Activated CD4-positive, alpha-beta T cell treated with anti-CD3 and anti-CD28 coated beads, Interleukin-2, Interleukin-6, amounts not matched to agents 100 ng/mL and 50 ng/mL, durations not matched to agents 16 hours and 8 hours (primary cell): Measurements from ENCODE around the gene NUDT2.

Source experiments
- DNase-seq: peaks from one replicate; pipeline ENCODE4 v3.0.0-alpha.2; 2020

NUDT2 gene

GRCh38 chr9:34371886-34372466 is 42.6 kb downstream of the NUDT2 start:
- no peak for DNase-seq

GRCh38 chr9:34372467-34373011 is 43.2 kb downstream of the NUDT2 start:
- DNase-seq: no peak

DNA sequence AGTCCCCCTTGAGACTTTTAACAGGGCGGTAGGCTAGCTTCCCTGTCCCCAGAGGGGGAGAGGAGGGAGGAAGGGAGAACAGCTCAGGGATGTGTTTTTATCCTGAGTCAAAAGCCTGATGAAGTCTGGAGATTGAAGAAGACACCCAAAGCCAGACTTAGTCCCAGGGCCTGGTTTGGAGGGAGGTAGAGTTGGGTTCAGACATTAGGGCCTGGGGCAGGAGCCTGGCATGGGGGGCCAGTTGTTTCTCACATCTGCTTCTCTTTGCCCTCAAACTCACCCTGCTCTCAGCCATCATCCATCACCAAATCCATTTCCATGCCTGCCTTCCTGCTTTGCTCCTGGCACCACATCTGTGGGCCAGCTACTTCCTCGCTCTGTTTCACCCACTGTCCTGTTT is 44.4 kb downstream of the NUDT2 start:
- DNase-seq: no peak

DNA sequence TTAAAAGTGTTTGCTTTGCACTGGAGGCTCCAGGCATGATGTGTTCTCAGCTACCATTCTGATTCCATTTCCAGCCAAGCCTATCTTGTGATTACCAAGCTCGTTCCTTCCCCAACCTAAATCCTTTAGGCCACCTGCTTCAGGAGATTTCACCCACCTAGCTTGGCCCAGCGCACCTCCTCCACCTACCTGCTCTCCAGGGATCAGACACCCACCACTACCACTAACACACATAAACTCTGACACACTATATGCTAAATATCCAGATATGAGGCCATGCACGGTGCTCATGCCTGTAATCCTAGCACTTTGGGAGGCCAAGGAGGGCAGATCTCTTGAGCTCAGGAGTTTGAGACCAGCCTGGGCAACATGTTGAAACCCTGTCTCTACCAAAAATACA is 45.0 kb downstream of the NUDT2 start:
- DNase-seq: no peak

GRCh38 chr9:34374905-34375552 is 45.7 kb downstream of the NUDT2 start:
- DNase-seq: no peak

- DNase-seq: peak; percentile 58
Measured at GRCh38 chr9:34375901-34376595, 46.7 kb downstream of the NUDT2 start.

- DNase-seq: peak; percentile 97
Measured at GRCh38 chr9:34376596-34377403, 47.4 kb downstream of the NUDT2 start, which contains the start of gene MYORG. Gene MYORG, minus strand, starts transcription at chr9:34376898. Its CDS starts 3,955 bp downstream, at chr9:34372943.

DNA sequence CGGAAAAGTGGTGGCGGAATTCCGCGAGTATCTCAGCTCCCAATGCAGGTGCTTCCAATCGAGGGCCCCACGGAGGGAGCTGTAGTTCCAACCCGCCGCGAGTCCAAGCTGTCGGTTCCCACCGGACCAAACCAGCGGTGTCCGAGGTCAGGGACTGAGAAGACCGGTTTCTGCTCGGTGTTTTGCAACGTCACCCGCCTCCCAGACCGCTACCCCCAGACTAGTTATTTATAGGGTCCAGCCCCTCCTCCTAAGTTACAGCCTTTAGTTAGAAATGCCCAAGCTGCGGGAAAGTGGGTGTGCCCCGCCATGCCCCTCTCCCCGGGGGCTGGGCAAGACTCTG is 48.0 kb downstream of the NUDT2 start:
- DNase-seq: no peak

DNA sequence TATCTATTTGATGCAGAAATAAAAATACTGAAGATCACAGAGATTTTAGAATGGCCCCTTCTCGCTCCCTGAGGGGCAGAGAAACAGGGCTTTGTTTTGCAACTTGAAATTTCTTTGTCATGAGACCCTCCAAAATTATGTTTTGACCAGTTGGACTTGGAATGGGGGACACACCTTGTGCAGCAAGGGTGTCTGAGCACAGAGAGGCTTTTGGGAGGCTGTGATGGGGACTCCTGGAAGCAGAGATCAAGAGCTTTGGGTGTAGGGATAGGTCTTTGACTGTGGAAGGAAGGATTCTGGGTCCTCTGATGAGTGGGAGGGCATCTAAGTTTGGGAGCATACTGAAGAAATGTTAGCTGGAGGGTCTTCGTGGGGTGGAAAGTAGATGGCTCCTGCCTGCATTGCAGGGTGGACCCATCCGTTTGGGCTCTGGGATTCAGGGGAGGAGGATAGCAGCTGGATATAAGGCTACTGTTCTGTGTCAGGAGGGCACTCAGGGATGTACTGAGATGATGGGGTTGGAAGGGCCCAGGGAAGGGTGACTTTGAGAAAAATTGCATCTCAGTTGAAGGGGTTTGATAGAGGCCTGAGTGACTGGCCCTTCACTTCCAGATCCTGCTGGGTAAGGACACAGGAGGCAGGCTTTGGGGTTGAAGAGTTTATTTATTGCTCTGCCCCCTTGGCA is 49.1 kb downstream of the NUDT2 start:
- DNase-seq: no peak

DNA sequence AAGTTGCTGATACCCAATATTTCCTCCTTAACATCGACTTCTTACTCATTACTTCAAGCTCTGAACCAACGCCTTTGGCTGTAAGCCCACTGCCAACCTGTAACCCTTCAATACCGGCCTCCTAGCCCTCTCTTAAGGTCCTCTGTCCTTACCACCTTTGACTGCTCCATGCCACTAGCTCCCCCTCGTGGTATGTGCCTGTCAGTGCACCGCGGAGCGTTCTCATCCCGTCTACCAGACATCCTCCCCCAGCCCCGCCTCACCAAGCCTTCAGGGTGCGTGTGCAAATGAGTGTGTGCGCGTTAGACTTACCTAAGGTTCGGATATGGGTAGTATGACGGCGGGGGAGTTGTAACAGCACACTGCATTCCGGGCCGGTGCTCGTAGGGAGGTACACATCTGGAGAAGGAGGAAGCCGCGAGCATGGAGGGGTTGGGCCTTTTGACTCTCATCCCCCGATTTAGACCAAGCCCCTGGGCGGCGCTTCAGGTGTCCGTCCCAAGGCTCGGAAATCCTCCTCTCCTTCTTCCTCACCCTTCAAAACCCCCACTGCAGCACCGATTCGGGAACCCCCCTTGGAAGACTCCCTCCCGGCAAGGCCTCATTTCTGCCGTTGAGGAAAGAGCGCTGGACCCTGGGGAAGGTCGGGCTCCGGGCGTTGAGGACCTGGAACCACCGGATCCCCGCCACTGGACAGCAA is 50.1 kb downstream of the NUDT2 start:
- DNase-seq: peak; percentile 95

- DNase-seq: no peak
Measured at GRCh38 chr9:34380034-34380510, 50.7 kb downstream of the NUDT2 start.

DNA sequence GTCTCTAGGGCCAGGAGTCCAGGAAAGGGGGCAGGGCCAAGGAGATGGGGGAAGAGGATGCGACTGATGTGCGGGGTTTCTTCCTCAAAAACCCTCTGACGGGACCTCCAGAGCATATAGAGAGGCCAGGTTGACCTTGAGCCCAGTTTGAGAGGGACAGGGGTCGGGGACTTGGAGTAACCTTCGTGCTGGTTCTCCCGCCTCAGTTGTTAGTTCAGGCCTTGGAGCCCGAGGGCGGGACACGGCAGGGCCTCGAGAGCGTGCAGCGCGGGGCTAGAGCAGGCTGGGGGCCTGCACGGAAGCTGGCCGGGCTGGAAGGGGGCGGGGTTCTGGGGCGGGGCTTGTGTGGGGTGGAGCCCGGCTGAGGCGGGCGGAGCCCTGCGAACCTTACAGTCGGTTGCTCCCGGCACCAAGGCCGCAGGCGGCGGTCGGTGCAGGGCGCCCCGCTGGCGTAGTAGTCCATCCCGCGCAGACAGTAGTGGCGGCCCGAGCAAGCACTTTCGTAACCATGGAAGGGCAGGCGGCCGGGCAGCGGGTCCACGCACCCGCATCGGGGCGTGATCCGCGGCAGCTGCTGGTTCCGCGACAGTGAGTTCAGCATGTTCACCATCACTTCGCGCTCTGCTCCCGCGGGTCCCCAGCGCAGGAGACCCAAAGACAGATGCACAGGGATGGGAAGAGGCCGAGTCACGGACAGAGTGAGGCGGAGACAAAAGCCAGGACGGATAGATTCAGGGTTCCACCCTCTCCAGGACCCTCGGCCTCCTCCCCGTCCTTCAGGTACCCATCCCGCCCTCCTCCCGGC is 51.3 kb downstream of the NUDT2 start:
- DNase-seq: peak; percentile 85

DNA sequence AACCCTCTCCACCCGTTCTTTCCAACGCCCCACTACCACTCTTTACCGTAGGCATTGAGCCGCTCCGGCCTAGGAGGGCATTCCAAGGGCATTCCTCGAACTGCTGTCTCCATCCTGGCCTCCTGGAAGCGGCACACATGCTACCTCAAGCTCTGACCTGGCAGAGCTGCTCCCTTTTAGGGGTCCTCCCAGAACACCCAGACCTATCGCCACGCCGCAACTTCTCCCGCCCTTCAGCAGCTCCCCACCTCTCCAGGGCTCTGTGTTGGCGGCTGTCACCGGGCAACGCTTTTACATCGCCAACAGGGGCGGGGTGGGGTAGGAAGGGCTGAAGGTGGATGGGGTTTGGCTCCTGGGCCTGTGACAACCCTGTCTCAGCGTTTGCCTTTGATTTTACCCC is 52.0 kb downstream of the NUDT2 start:
- DNase-seq: no peak

DNA sequence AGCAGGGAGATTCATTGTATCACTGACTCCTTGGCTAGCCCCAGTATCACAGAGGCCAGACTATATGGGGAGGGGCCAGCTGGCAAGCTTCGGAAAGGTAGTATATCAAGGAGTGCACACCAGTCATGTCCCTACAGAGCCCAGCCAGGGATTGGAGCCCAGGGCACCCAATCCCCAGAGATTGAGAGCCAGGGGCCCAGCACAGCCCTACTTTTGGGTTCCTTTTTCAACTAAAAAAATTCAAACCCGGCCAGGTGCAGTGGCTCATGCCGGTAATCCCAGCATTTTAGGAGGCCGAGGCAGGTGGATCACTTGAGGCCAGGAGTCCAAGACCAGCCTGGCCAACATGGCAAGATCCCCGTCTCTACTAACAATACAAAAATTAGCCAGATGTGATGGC is 52.7 kb downstream of the NUDT2 start:
- no peak for DNase-seq

DNA sequence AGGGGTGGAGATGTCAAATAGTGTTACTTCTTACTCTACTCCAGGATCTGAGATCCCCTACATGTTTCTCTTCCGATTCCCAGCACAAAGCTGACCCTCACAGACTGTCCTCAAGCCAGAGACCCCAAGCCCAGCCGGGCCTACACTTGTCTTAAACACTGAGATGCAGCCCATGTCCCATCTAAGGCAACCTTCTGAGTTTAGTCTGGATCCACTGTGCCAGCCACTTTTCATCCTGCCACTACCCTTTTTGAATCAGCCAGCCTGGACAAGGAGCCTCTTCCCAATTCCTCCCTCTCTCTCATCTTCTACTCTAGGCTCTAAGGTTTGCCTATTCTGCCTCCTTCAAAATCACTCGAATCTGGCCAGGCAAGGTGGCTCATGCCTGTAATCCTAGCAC is 53.5 kb downstream of the NUDT2 start:
- DNase-seq: no peak

DNA sequence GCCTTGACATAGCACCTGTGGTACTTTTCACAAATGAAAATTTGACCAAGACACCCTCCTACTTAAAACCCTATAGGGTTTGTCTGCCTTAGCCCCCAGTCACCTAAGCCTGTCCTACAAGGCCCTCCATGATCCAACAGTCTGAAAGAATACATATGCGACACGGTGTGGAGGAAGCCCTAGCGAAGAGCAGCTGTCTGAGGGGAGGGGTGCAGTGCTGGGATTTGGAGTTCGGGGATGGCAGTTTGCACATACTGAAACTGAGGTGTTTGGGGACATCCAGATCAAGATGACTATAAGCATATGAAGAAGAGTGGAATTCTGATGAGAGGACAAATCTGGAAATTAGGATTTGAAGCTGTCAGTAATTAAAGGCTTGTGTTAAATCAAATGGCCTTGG is 54.5 kb downstream of the NUDT2 start:
- DNase-seq: no peak

DNA sequence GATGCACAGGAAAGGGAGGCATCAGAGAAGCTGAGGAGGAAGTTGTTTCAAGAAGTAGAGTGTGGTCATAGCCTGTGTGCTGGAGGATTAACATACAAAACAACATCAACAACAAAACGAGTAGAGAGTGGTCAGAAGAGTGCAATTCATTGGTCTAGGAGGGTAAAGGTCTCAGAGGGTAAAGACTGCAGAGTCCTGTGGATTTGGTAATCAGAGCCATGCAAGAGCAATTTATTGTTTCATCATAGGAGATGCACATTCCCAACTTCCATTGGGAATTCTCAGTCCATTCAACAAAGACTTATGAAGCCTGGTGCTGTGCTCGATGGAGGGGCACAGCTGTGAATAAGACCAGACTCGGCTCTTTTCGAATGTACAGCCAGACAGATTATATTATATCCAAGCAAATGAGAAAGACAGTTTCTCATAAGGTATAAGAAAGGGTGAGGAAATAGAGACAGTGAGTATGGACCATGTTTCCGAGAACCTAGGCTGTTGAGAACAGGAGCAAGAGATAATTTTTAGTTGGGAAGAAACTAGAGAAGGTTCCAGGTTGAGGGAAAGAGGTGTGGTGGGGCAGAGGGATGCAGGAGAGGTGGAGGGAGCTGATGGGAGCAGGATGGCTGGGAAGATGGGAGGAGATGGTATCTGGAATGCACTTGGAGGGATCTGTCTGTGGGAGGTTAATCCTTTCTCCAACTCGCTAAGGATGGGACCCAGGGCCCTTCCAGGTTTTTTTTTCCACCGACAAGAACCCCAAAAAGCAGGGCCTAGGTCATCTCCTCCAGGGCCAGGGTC is 55.2 kb downstream of the NUDT2 start:
- no peak for DNase-seq

DNA sequence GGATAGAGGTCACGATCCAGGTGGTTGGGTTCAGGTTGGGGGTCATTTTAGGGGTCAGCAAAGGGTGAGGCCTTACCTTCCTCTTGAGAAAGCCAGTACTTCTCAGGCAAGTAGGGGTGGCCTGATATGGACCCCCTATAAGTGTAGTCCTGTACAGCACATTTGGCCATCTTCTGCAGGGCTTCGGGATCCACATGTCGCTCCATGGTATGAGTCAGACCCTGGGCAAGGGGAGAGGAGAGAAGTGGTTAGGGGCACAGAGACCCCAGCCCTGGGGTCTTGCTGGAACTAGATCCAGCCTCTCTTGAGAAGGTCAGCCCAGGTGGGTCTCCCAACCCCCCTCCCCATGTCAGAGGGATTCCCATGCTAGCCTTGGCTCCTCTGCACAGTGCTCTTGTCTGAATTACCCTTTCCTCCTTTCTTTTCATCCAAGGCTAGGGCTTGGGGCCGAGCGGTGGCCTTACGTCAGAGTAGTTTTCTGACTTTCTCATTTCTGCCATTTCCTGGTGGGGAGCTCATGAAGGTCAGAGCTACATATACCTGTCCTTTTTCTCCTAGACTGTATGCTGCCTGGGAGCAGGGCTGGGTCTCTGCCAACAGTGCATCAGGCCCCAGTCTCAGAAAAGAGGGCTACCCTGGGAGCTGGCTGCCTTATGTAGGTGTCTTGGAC is 56.3 kb downstream of the NUDT2 start:
- DNase-seq: no peak

GRCh38 chr9:34386656-34387055 is 57.3 kb downstream of the NUDT2 start:
- no peak for DNase-seq

- DNase-seq: no peak
Measured at GRCh38 chr9:34387239-34387638, 57.9 kb downstream of the NUDT2 start.
